H9 (cell line): ENCODE measurements around the gene RMDN2. TPM values are rescaled to one million over a fixed set of nuclear protein-coding genes. Genes with fewer than 3 reads are reported as not detected.

ENCODE experiments used
- DNase-seq: peaks from one replicate; pipeline ENCODE4 v3.0.0-alpha.2; 2017
- H2AFZ ChIP-seq: one replicate; pipeline ENCODE4 v1.6.1; 2013; ENCODE audit warnings: mild to moderate bottlenecking, low read length, control low read depth, moderate library complexity
- H2AK5ac ChIP-seq: 2 replicates; pipeline ENCODE4 v1.6.1; 2013; ENCODE audit warnings: low read length, control low read depth, mixed read lengths; ENCODE audit not compliant: insufficient read length
- H2BK120ac ChIP-seq: one replicate; pipeline ENCODE4 v1.6.1; 2013; ENCODE audit warnings: low read depth, mild to moderate bottlenecking, low read length, control low read depth, inconsistent platforms; ENCODE audit not compliant: poor library complexity, severe bottlenecking
- H2BK12ac ChIP-seq: 2 replicates; pipeline ENCODE4 v1.6.1; 2013; ENCODE audit warnings: low read length, control low read depth, mixed read lengths, low read depth; ENCODE audit not compliant: insufficient read length
- H2BK15ac ChIP-seq: 2 replicates; pipeline ENCODE4 v1.6.1; 2013; ENCODE audit warnings: low read depth, low read length, control low read depth
- H2BK20ac ChIP-seq: one replicate; pipeline ENCODE4 v1.6.1; 2013; ENCODE audit warnings: low read depth, mild to moderate bottlenecking, low read length, control low read depth, inconsistent platforms; ENCODE audit not compliant: poor library complexity, severe bottlenecking
- H2BK5ac ChIP-seq: 2 replicates; pipeline ENCODE4 v1.6.1; 2013; ENCODE audit warnings: low read length, control low read depth, mixed read lengths; ENCODE audit not compliant: insufficient read length
- H3K14ac ChIP-seq: 2 replicates; pipeline ENCODE4 v1.6.1; 2013; ENCODE audit warnings: low read length, control low read depth; ENCODE audit not compliant: insufficient read depth
- H3K18ac ChIP-seq: 2 replicates; pipeline ENCODE4 v1.6.1; 2013; ENCODE audit warnings: low read depth, mild to moderate bottlenecking, mixed read lengths, low read length, control low read depth; ENCODE audit not compliant: insufficient read length
- H3K23ac ChIP-seq: 2 replicates; pipeline ENCODE4 v1.6.1; 2013; ENCODE audit warnings: low read length, control low read depth, mixed read lengths, low read depth; ENCODE audit not compliant: insufficient read length
- H3K23me2 ChIP-seq: 2 replicates; pipeline ENCODE4 v1.6.1; 2013; ENCODE audit warnings: low read depth, mild to moderate bottlenecking, mixed read lengths, low read length, control low read depth; ENCODE audit not compliant: insufficient read length, poor library complexity, severe bottlenecking
- H3K27ac ChIP-seq: 2 replicates; pipeline ENCODE4 v1.5.1; 2013; ENCODE audit warnings: low read length, control low read depth, mixed read lengths, low read depth; ENCODE audit not compliant: insufficient read length
- H3K27me3 ChIP-seq: 2 replicates; pipeline ENCODE4 v1.6.1; 2013; ENCODE audit warnings: low read length, control low read depth, inconsistent platforms; ENCODE audit not compliant: insufficient read depth
- H3K4ac ChIP-seq: 2 replicates; pipeline ENCODE4 v1.6.1; 2013; ENCODE audit warnings: low read depth, mild to moderate bottlenecking, control low read depth, inconsistent platforms, low read length, moderate library complexity
- H3K4me1 ChIP-seq: 2 replicates; pipeline ENCODE4 v1.6.1; 2013; ENCODE audit warnings: low read length, control low read depth, inconsistent platforms; ENCODE audit not compliant: insufficient read depth
- H3K4me2 ChIP-seq: 2 replicates; pipeline ENCODE4 v1.6.1; 2013; ENCODE audit warnings: low read length, control low read depth, mixed read lengths; ENCODE audit not compliant: insufficient read length, insufficient read depth
- H3K56ac ChIP-seq: 2 replicates; pipeline ENCODE4 v1.6.1; 2013; ENCODE audit warnings: low read depth, mild to moderate bottlenecking, mixed read lengths, low read length, control low read depth; ENCODE audit not compliant: insufficient read length
- H3K79me1 ChIP-seq: 2 replicates; pipeline ENCODE4 v1.6.1; 2013; ENCODE audit warnings: low read depth, mild to moderate bottlenecking, moderate library complexity, low read length, control low read depth, inconsistent platforms; ENCODE audit not compliant: insufficient read depth, poor library complexity, severe bottlenecking
- H3K79me2 ChIP-seq: 2 replicates; pipeline ENCODE4 v1.6.1; 2013; ENCODE audit warnings: low read length, control low read depth, inconsistent platforms; ENCODE audit not compliant: insufficient read depth
- H3K9ac ChIP-seq: 2 replicates; pipeline ENCODE4 v1.6.1; 2013; ENCODE audit warnings: low read length, control low read depth, mixed read lengths; ENCODE audit not compliant: insufficient read length; ENCODE audit errors: extremely low read depth
- H3K9me3 ChIP-seq: one replicate; pipeline ENCODE4 v1.6.1; 2013; ENCODE audit warnings: low read depth, low read length, inconsistent platforms; ENCODE audit not compliant: control insufficient read depth
- H3T11ph ChIP-seq: one replicate; pipeline ENCODE4 v1.6.1; 2013; ENCODE audit warnings: mild to moderate bottlenecking, low read length, control low read depth, inconsistent platforms
- H4K20me1 ChIP-seq: one replicate; pipeline ENCODE4 v1.6.1; 2013; ENCODE audit not compliant: control insufficient read depth, insufficient read length, insufficient read depth
- H4K5ac ChIP-seq: 2 replicates; pipeline ENCODE4 v1.6.1; 2013; ENCODE audit warnings: low read depth, mild to moderate bottlenecking, mixed read lengths, low read length, control low read depth; ENCODE audit not compliant: insufficient read length
- H4K8ac ChIP-seq: replicated peaks from 2 replicates; pipeline ENCODE4 v1.6.1; 2013; ENCODE audit warnings: low read length, control low read depth, mixed read lengths, low read depth; ENCODE audit not compliant: insufficient read length
- H4K91ac ChIP-seq: 2 replicates; pipeline ENCODE4 v1.6.1; 2013; ENCODE audit warnings: low read depth, mild to moderate bottlenecking, moderate library complexity, mixed read lengths, low read length, control low read depth; ENCODE audit not compliant: insufficient read length
- H3K27ac Mint-ChIP-seq, 3 experiments: 2 replicates in 2 of 3; 3 replicates in 1 of 3; pipeline ENCODE4 v1.8.0; 2020 to 2021; ENCODE audit warnings: mixed read lengths in 3 of 3, mild to moderate bottlenecking in 1 of 3, moderate library complexity in 1 of 3
- H3K27me3 Mint-ChIP-seq: 2 replicates; pipeline ENCODE4 v1.8.0; 2021; ENCODE audit warnings: low read depth, mild to moderate bottlenecking, moderate library complexity, mixed read lengths
- H3K36me3 Mint-ChIP-seq, 3 experiments: 2 replicates in 2 of 3; 3 replicates in 1 of 3; pipeline ENCODE4 v1.8.0; 2020 to 2021; ENCODE audit warnings: low read depth in 3 of 3, mixed read lengths in 3 of 3; ENCODE audit not compliant: insufficient read depth in 1 of 3
- H3K4me1 Mint-ChIP-seq, 2 experiments: 2 replicates each; pipeline ENCODE4 v1.8.0; 2020; ENCODE audit warnings: mixed read lengths in 2 of 2
- H3K4me3 Mint-ChIP-seq, 2 experiments: 2 replicates in 1 of 2; 3 replicates in 1 of 2; pipeline ENCODE4 v1.8.0; 2020 to 2021; ENCODE audit warnings: mild to moderate bottlenecking in 2 of 2, mixed read lengths in 2 of 2, moderate library complexity in 1 of 2
- H3K9me3 Mint-ChIP-seq, 2 experiments: 2 replicates in 1 of 2; 3 replicates in 1 of 2; pipeline ENCODE4 v1.8.0; 2020; ENCODE audit warnings: mild to moderate bottlenecking in 2 of 2, mixed read lengths in 2 of 2, moderate library complexity in 1 of 2
- CTCF ChIP-seq: fragments of 200-600 bp; sonication (generic); conservative IDR thresholded peaks from 3 replicates; pipeline ENCODE4 v1.8.0; 2021; ENCODE audit warnings: antibody characterized with exemption, mild to moderate bottlenecking
- WGBS: extraction: QIAGEN DNeasy Blood & Tissue Kit; methylation state at CpG from one replicate; pipeline ENCODE4 v1.1.7; 2013; ENCODE audit warnings: missing lambda C conversion rate, low lambda C conversion rate, mixed read lengths; ENCODE audit not compliant: insufficient read length; ENCODE audit errors: extremely low coverage; 5-methylcytosine and 5-hydroxymethylcytosine counted together
- total RNA-seq: library from RNA; stranded (reverse); gene quantifications from 2 replicates; pipeline ENCODE4 v1.2.1, GENCODE V29; 2021

Gene RMDN2
- total RNA-seq, 1 experiment from 2014 or later, result 2.8 TPM

- TF ChIP-seq CTCF, result no peak
- Histone ChIP-seq H3K56ac (no peak overlapping the region), H3K18ac (no peak overlapping the region), H2BK12ac (no peak overlapping the region), H3K9ac (no peak overlapping the region), H3K4ac (no peak overlapping the region), H3T11ph (no peak overlapping the region), H4K8ac (no peak overlapping the region), H2BK20ac (no peak overlapping the region), H3K23me2 (no peaks in the 10 kb centered on the region), H3K23ac (no peak overlapping the region), H3K4me2 (no peak overlapping the region), H2AFZ (no peak overlapping the region), H2AK5ac (no peak overlapping the region), H4K20me1 (no peaks in the 10 kb centered on the region), H3K14ac (no peak overlapping the region), H2BK5ac (no peak overlapping the region), H3K9me3 (no peaks in the 10 kb centered on the region), H4K91ac (no peak overlapping the region), H2BK15ac (no peak overlapping the region), H3K27ac (no peak overlapping the region), H3K79me1 (no peaks in the 10 kb centered on the region), H4K5ac (no peak overlapping the region), H3K79me2 (no peaks in the 10 kb centered on the region), H3K27me3 (no peaks in the 10 kb centered on the region), H3K4me1 (no peaks in the 10 kb centered on the region), H2BK120ac (no peak overlapping the region)
- H3K27ac Mint-ChIP-seq, result no peak overlapping the region
- H3K36me3 Mint-ChIP-seq, result no peaks in the 10 kb centered on the region
- WGBS, result no CpG with 5 or more reads among the region's 1 CpG
- H3K27me3 Mint-ChIP-seq, result 0 out of 2 replicates have a peak, but pooled peaks cover 2% of the 10 kb centered on the region
- no peak overlapping the region for H3K4me3 Mint-ChIP-seq
- DNase-seq, result no peak
- H3K9me3 Mint-ChIP-seq, result no peaks in the 10 kb centered on the region; a peak in 1 of 5 replicates
- H3K4me1 Mint-ChIP-seq, result peaks cover 9 to 12% of the 10 kb centered on the region in 2 experiments
Measured at GRCh38 chr2:37893327-37893726, 31.8 kb upstream of the RMDN2 start.
